Lung (tissue), 12 donors: ENCODE data around the gene TSPEAR. TPM values are rescaled to one million over a fixed set of nuclear protein-coding genes. Genes with fewer than 3 reads are reported as not detected.

Experiments
- ATAC-seq: fragments of 200-7000 bp; cut with Tn5 transposase; one replicate; pipeline ENCODE4 v1.9.1; 2020; ENCODE audit warnings: moderate number of reproducible peaks; ENCODE audit not compliant: insufficient read depth, low FRiP score
- DNase-seq, 3 donors: peaks; one replicate each; pipeline ENCODE4 v3.0.0-alpha.2; 2013 to 2017
- H3K27ac ChIP-seq, 2 donors: one replicate each; pipeline ENCODE4 v1.5.1; 2013; ENCODE audit warnings: mild to moderate bottlenecking in 2 of 2, moderate library complexity in 2 of 2, control low read depth in 1 of 2, inconsistent platforms in 1 of 2, low read depth in 1 of 2, low read length in 1 of 2
- H3K27me3 ChIP-seq, 3 donors: one replicate each; pipeline ENCODE4 v1.5.1; 2013; ENCODE audit warnings: low read length in 2 of 3; ENCODE audit not compliant: control insufficient read depth in 3 of 3, insufficient read depth in 3 of 3
- H3K36me3 ChIP-seq, 4 donors: one replicate each; pipeline ENCODE4 v1.5.1; 2013; ENCODE audit warnings: low read length in 4 of 4, mild to moderate bottlenecking in 1 of 4, moderate library complexity in 1 of 4; ENCODE audit not compliant: control insufficient read depth in 4 of 4, insufficient read depth in 4 of 4
- H3K4me1 ChIP-seq, 5 donors: one replicate each; pipeline ENCODE4 v1.5.1; 2013; ENCODE audit warnings: low read length in 5 of 5, mild to moderate bottlenecking in 2 of 5, moderate library complexity in 1 of 5; ENCODE audit not compliant: control insufficient read depth in 5 of 5, insufficient read depth in 5 of 5
- H3K4me3 ChIP-seq: one replicate; pipeline ENCODE4 v1.5.1; 2013; ENCODE audit warnings: mild to moderate bottlenecking, control low read depth, moderate library complexity
- H3K9ac ChIP-seq, 2 donors: one replicate each; pipeline ENCODE4 v1.5.1; 2013; ENCODE audit warnings: low read length in 2 of 2, control low read depth in 1 of 2; ENCODE audit not compliant: insufficient read depth in 1 of 2
- H3K9me3 ChIP-seq, 4 donors: one replicate each; pipeline ENCODE4 v1.5.1; 2013; ENCODE audit warnings: low read length in 3 of 4, mild to moderate bottlenecking in 1 of 4, moderate library complexity in 1 of 4; ENCODE audit not compliant: control insufficient read depth in 4 of 4, insufficient read depth in 3 of 4
- CTCF ChIP-seq: IDR thresholded peaks from 2 replicates; pipeline ENCODE4 v1.5.1; 2012; ENCODE audit warnings: mild to moderate bottlenecking; ENCODE audit errors: control extremely low read depth, extremely low read depth
- WGBS, 2 donors: extraction: QIAGEN DNeasy Blood & Tissue Kit; methylation state at CpG; one replicate each; pipeline ENCODE4 v1.1.7; 2013; 5-methylcytosine and 5-hydroxymethylcytosine counted together
- polyA plus RNA-seq, 2 donors: library from polyadenylated mRNA; stranded (reverse); fragments of 200-250 nt; gene quantifications; one replicate each; pipeline ENCODE4 v1.2.1, GENCODE V29; 2013
- total RNA-seq, 2 donors: library from RNA; depleted of rRNA in 1 of 2; stranded (reverse); fragments of >200 nt in 1 of 2; gene quantifications; one replicate each; pipeline ENCODE4 v1.2.1, GENCODE V29; 2014 to 2021
- donor health status: control.
- donor health status: control.
- donor health status: Bipolar disorder and iron deficiency.
- donor health status: healthy.
- donor health status: DM: yes; HTN: yes; CAD: no.

Gene TSPEAR
- total and polyA plus RNA-seq, 4 donors, result 0.02 to 2.1 (median 0.27) TPM

- no peak for TF ChIP-seq CTCF
- DNase-seq (peak in 2 of 3 donors; percentile 40 to 50), ATAC-seq (no peak)
- Histone ChIP-seq H3K27ac (no peak overlapping the region), H3K27me3 (peaks cover 0 to 4% (median 0%) of the 10 kb centered on the region in 3 donors), H3K9me3 (peaks cover 0 to 2% (median 0%) of the 10 kb centered on the region in 4 donors), H3K4me1 (peaks cover 0 to 6% (median 0%) of the 10 kb centered on the region in 5 donors), H3K36me3 (no peaks in the 10 kb centered on the region), H3K9ac (no peak overlapping the region), H3K4me3 (no peak overlapping the region)
- WGBS, 2 donors, result 36 to 45% methylated on average over 9 to 12 of the region's 12 CpGs
These were observed 39.3 kb upstream of the TSPEAR start for GRCh38 chr21:44750675-44751025.

- Histone ChIP-seq H3K27me3 (peaks cover 0 to 4% (median 0%) of the 10 kb centered on the region in 3 donors), H3K4me1 (peaks cover 0 to 6% (median 0%) of the 10 kb centered on the region in 5 donors), H3K27ac (no peak overlapping the region), H3K4me3 (no peak overlapping the region), H3K36me3 (no peaks in the 10 kb centered on the region), H3K9me3 (peaks cover 0 to under 1% (median 0%) of the 10 kb centered on the region in 4 donors), H3K9ac (no peak overlapping the region)
- ATAC-seq, result no peak
- TF ChIP-seq CTCF, result no peak
- DNase-seq, result no peak
- WGBS, 2 donors, result 84 to 92% methylated on average over 43 to 47 of the region's 47 CpGs
These were observed 38.6 kb upstream of the TSPEAR start for GRCh38 chr21:44749759-44750674.

GRCh38 chr21:44749116-44749758 is 37.9 kb upstream of the TSPEAR start:
- no peak for DNase-seq
- TF ChIP-seq CTCF, result no peak

More at GRCh38 chr21:44749116-44749758, 37.9 kb upstream of the TSPEAR start:
- 73 to 78% methylated on average over 26 of the region's 26 CpGs for WGBS, 2 donors
- peaks cover 0 to 4% (median 0%) of the 10 kb centered on the region in 3 donors for H3K27me3 ChIP-seq
- peaks cover 0 to 6% (median 0%) of the 10 kb centered on the region in 5 donors for H3K4me1 ChIP-seq
- H3K9ac ChIP-seq, result peak overlapping the region in 1 of 2 donors; percentile 37
- no peak for ATAC-seq
- no peak overlapping the region for H3K4me3 ChIP-seq
- no peaks in the 10 kb centered on the region for H3K36me3 ChIP-seq
- no peaks in the 10 kb centered on the region for H3K9me3 ChIP-seq
- H3K27ac ChIP-seq, result no peak overlapping the region
